H1 (cell line): ENCODE measurements around the gene ZC3H12C. TPM values are rescaled to one million over a fixed set of nuclear protein-coding genes. Genes with fewer than 3 reads are reported as not detected.

ENCODE experiments used
- CTCF ChIA-PET: fragments of 300-600 bp; sonication (Branson Sonifier 250); formaldehyde crosslinking; loops from one replicate; lab custom pipeline; 2021; ENCODE audit not compliant: partially characterized antibody; lab: Charles Lee
- POLR2A ChIA-PET: fragments of 300-600 bp; sonication (Branson Sonifier 250); formaldehyde crosslinking; loops from one replicate; lab custom pipeline; 2021; ENCODE audit warnings: inconsistent platforms; ENCODE audit not compliant: partially characterized antibody; lab: Charles Lee
- DNase-seq, 2 experiments: peaks; one replicate each; pipeline versions ENCODE4 v3.0.0 to v3.0.0-alpha.2; 2010 to 2022; ENCODE audit warnings: low spot score in 2 of 2, low read depth in 1 of 2, mixed read lengths in 1 of 2
- FAIRE-seq: peaks from 2 replicates; lab custom pipeline; 2011; peaks lifted over from hg19 to GRCh38; lab: Jason Lieb, UNC
- H2AFZ ChIP-seq: 2 replicates; pipeline ENCODE4 v1.8.1; 2012; ENCODE audit warnings: low read length, inconsistent platforms
- H2AK5ac ChIP-seq: 2 replicates; pipeline ENCODE4 v1.6.1; 2013; ENCODE audit warnings: low read depth, low read length
- H2BK120ac ChIP-seq: replicated peaks from 2 replicates; pipeline ENCODE3; 2013; ENCODE audit warnings: low read depth, low read length, inconsistent platforms
- H2BK12ac ChIP-seq: 2 replicates; pipeline ENCODE4 v1.6.1; 2013; ENCODE audit warnings: low read depth, low read length
- H2BK15ac ChIP-seq: 2 replicates; pipeline ENCODE4 v1.6.1; 2013; ENCODE audit warnings: low read length
- H2BK20ac ChIP-seq: 2 replicates; pipeline ENCODE4 v1.6.1; 2013; ENCODE audit warnings: low read length
- H2BK5ac ChIP-seq: 2 replicates; pipeline ENCODE4 v1.6.1; 2013; ENCODE audit warnings: low read depth, low read length
- H3K14ac ChIP-seq: 2 replicates; pipeline ENCODE4 v1.6.1; 2013; ENCODE audit warnings: inconsistent platforms; ENCODE audit not compliant: insufficient read length
- H3K18ac ChIP-seq: 2 replicates; pipeline ENCODE4 v1.6.1; 2013; ENCODE audit warnings: low read length; ENCODE audit errors: extremely low read depth
- H3K23ac ChIP-seq: 2 replicates; pipeline ENCODE4 v1.6.1; 2013; ENCODE audit warnings: inconsistent platforms; ENCODE audit not compliant: insufficient read length
- H3K23me2 ChIP-seq: 2 replicates; pipeline ENCODE4 v1.6.1; 2013; ENCODE audit warnings: low read depth, low read length
- H3K27ac ChIP-seq: 2 replicates; pipeline ENCODE4 v1.6.1; 2011; ENCODE audit warnings: low read depth, low read length, inconsistent platforms
- H3K27me3 ChIP-seq, 4 experiments: replicated peaks in 1 of 4; 1 replicate in 1 of 4; 2 replicates in 3 of 4; pipeline versions ENCODE4 v1.6.1 to v1.8.1; 2011 to 2013; ENCODE audit warnings: low read length in 3 of 4, mild to moderate bottlenecking in 3 of 4, inconsistent platforms in 2 of 4, mixed read lengths in 2 of 4, moderate library complexity in 1 of 4; ENCODE audit not compliant: control insufficient read depth in 3 of 4, insufficient read depth in 3 of 4; ENCODE audit errors: extremely low read depth in 1 of 4
- H3K36me3 ChIP-seq, 4 experiments: 2 replicates each; pipeline versions ENCODE4 v1.6.1 to v1.8.1; 2011 to 2013; ENCODE audit warnings: mild to moderate bottlenecking in 4 of 4, low read length in 3 of 4, moderate library complexity in 2 of 4, control low read depth in 1 of 4, inconsistent platforms in 1 of 4; ENCODE audit not compliant: insufficient read depth in 4 of 4, control insufficient read depth in 2 of 4
- H3K4ac ChIP-seq: replicated peaks from 2 replicates; pipeline ENCODE3; 2013; ENCODE audit warnings: low read length, low read depth, mixed read lengths, inconsistent platforms; ENCODE audit not compliant: insufficient read length
- H3K4me1 ChIP-seq, 4 experiments: replicated peaks in 1 of 4; 1 replicate in 1 of 4; 2 replicates in 3 of 4; pipeline versions ENCODE4 v1.6.1 to v1.8.1; 2011 to 2013; ENCODE audit warnings: low read length in 3 of 4, inconsistent platforms in 2 of 4, mixed read lengths in 1 of 4; ENCODE audit not compliant: insufficient read depth in 4 of 4, control insufficient read depth in 3 of 4
- H3K4me2 ChIP-seq, 2 experiments: 2 replicates each; pipeline versions ENCODE4 v1.6.1 to v1.8.1; 2011 to 2013; ENCODE audit warnings: low read depth in 2 of 2, low read length in 2 of 2, control low read depth in 1 of 2, inconsistent platforms in 1 of 2, mild to moderate bottlenecking in 1 of 2; ENCODE audit not compliant: insufficient read depth in 1 of 2
- H3K4me3 ChIP-seq, 4 experiments: fragments of 200-600, 300-600 bp in 1 of 4; sonication (generic), shearing (Covaris generic), sonication (Bioruptor Twin) in 1 of 4; 2 replicates each; pipeline versions ENCODE4 v1.5.1 to v1.8.1; 2011 to 2016; ENCODE audit warnings: low read length in 4 of 4, low read depth in 3 of 4, control low read depth in 2 of 4, inconsistent platforms in 2 of 4, mild to moderate bottlenecking in 2 of 4, mixed read lengths in 1 of 4, moderate library complexity in 1 of 4; ENCODE audit not compliant: insufficient read depth in 2 of 4; ENCODE audit errors: extremely low read depth in 1 of 4
- H3K56ac ChIP-seq: replicated peaks from 2 replicates; pipeline ENCODE3; 2013; ENCODE audit warnings: low read depth, mild to moderate bottlenecking, mixed read lengths, low read length, inconsistent platforms; ENCODE audit not compliant: insufficient read length
- H3K79me1 ChIP-seq: 2 replicates; pipeline ENCODE4 v1.6.1; 2013; ENCODE audit warnings: low read depth, low read length, control low read depth
- H3K79me2 ChIP-seq, 2 experiments: 2 replicates each; pipeline versions ENCODE4 v1.6.1 to v1.8.1; 2012 to 2013; ENCODE audit warnings: low read length in 2 of 2, mild to moderate bottlenecking in 2 of 2, inconsistent platforms in 1 of 2; ENCODE audit not compliant: insufficient read depth in 2 of 2, control insufficient read depth in 1 of 2
- H3K9ac ChIP-seq, 4 experiments: replicated peaks in 1 of 4; 1 replicate in 1 of 4; 2 replicates in 3 of 4; pipeline versions ENCODE4 v1.6.1 to v1.8.1; 2011 to 2013; ENCODE audit warnings: low read depth in 3 of 4, low read length in 3 of 4, control low read depth in 2 of 4, mild to moderate bottlenecking in 2 of 4, moderate library complexity in 2 of 4, inconsistent platforms in 1 of 4; ENCODE audit errors: extremely low read depth in 1 of 4
- H3K9me3 ChIP-seq, 2 experiments: 2 replicates each; pipeline versions ENCODE4 v1.6.1 to v1.8.1; 2012 to 2013; ENCODE audit warnings: mild to moderate bottlenecking in 2 of 2, moderate library complexity in 2 of 2, control low read depth in 1 of 2, inconsistent platforms in 1 of 2, low read depth in 1 of 2, low read length in 1 of 2, mixed read lengths in 1 of 2; ENCODE audit not compliant: insufficient read depth in 2 of 2
- H4K20me1 ChIP-seq, 2 experiments: replicated peaks in 1 of 2; 2 replicates each; pipeline versions ENCODE3 to v1.8.1; 2011 to 2013; ENCODE audit warnings: inconsistent platforms in 2 of 2, low read length in 2 of 2, mild to moderate bottlenecking in 1 of 2; ENCODE audit not compliant: insufficient read depth in 2 of 2, control insufficient read depth in 1 of 2
- H4K5ac ChIP-seq: 2 replicates; pipeline ENCODE4 v1.6.1; 2013; ENCODE audit warnings: low read length, low read depth, mixed read lengths, inconsistent platforms; ENCODE audit not compliant: insufficient read length
- H4K8ac ChIP-seq: 2 replicates; pipeline ENCODE4 v1.8.0; 2013; ENCODE audit warnings: mild to moderate bottlenecking, moderate library complexity, low read length, inconsistent platforms; ENCODE audit not compliant: insufficient read depth; ENCODE audit errors: extremely low read depth
- H4K91ac ChIP-seq: replicated peaks from 2 replicates; pipeline ENCODE3; 2013; ENCODE audit warnings: low read length, mixed read lengths, inconsistent platforms; ENCODE audit not compliant: insufficient read length
- CHD1 ChIP-seq: IDR thresholded peaks from 2 replicates; pipeline ENCODE4 v1.6.1; 2012; ENCODE audit warnings: low read depth, low read length, improper control_type of control experiment
- CREB1 ChIP-seq: IDR thresholded peaks from 2 replicates; pipeline ENCODE4 v1.6.1; 2012; ENCODE audit warnings: inconsistent platforms
- JUN ChIP-seq: IDR thresholded peaks from 2 replicates; pipeline ENCODE4 v1.6.1; 2011; ENCODE audit warnings: low read depth, mild to moderate bottlenecking, improper control_type of control experiment, low read length
- SIN3A ChIP-seq, 2 experiments: IDR thresholded peaks in 1 of 2; conservative IDR thresholded peaks in 1 of 2; 2 replicates each; pipeline ENCODE4 v1.6.1; 2011 to 2012; ENCODE audit warnings: low read length in 2 of 2, improper control_type of control experiment in 1 of 2, low read depth in 1 of 2, mild to moderate bottlenecking in 1 of 2
- WGBS, 2 experiments: shearing (Covaris generic) in 1 of 2; methylation state at CpG; one replicate each; pipeline versions ENCODE4 v1.1.6 to v1.1.7; 2013 to 2015; ENCODE audit warnings: low lambda C conversion rate in 2 of 2, mixed read lengths in 2 of 2, inconsistent platforms in 1 of 2, low coverage in 1 of 2, missing lambda C conversion rate in 1 of 2; ENCODE audit not compliant: insufficient replicate concordance in 2 of 2, insufficient coverage in 1 of 2, insufficient read length in 1 of 2; ENCODE audit errors: extremely low coverage in 1 of 2, missing lambda C conversion rate in 1 of 2; 5-methylcytosine and 5-hydroxymethylcytosine counted together
- polyA plus RNA-seq, 7 experiments: library from polyadenylated mRNA; depleted of rRNA in 3 of 7; stranded (reverse) in 5 of 7; unstranded in 2 of 7; fragments of >200 nt in 5 of 7; fragments of 200-250 nt in 2 of 7; gene quantifications; 1 replicate in 5 of 7; 2 replicates in 1 of 7; 4 replicates in 1 of 7; pipeline versions ENCODE4 v1.2.1 to v1.2.3, GENCODE V29; 2011 to 2013; ENCODE audit warnings: missing spikeins in 2 of 7, mixed read lengths in 2 of 7
- total RNA-seq: library from RNA; stranded (reverse); fragmentation: NEBNext Ultra II Directional; extraction: Animal tissue kit (Norgen Biotek cat#: 25700); gene quantifications from 2 replicates; pipeline ENCODE4 v1.2.1, GENCODE V29; 2021

Gene ZC3H12C
- total and polyA plus RNA-seq, 2 of the 8 experiments (the other 6 are each of a cell fraction or from before 2014, with no cell fraction given): 2.0 to 2.7 TPM

DNA sequence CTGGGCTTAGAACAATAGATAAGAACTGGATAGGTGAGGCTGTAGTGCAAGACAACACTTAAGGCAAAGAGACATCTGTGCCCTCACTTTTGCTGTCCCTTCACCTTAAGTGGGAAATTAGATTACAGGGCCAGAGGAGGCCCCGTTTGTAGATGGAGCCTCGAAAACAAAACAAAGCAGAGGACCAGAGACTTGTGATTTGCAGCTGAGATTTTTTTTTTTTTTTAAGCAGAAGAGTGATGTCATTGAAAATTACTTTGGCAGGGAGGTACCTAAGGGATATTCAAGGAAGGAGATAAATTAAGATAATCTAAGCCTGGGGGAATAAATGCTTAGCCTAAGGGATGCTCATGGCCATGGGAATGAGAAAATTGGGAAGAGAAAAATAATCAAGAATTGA is 31.4 kb downstream of the ZC3H12C start:
- Histone ChIP-seq H2BK120ac (no peak overlapping the region), H3K9ac (no peak overlapping the region), H3K4ac (no peak overlapping the region), H2AFZ (no peak overlapping the region), H4K5ac (no peak overlapping the region), H2BK15ac (no peak overlapping the region), H3K4me3 (no peak overlapping the region), H2AK5ac (no peak overlapping the region), H3K79me2 (no peaks in the 10 kb centered on the region; a peak in 1 of 4 replicates), H3K4me2 (no peak overlapping the region), H3K79me1 (no peaks in the 10 kb centered on the region), H2BK12ac (no peak overlapping the region), H3K18ac (no peak overlapping the region), H3K56ac (no peak overlapping the region), H3K9me3 (no peaks in the 10 kb centered on the region), H4K8ac (no peak overlapping the region), H3K27ac (no peak overlapping the region), H2BK5ac (no peak overlapping the region), H3K23me2 (no peaks in the 10 kb centered on the region), H3K23ac (no peak overlapping the region), H3K27me3 (no peaks in the 10 kb centered on the region), H4K91ac (no peak overlapping the region), H3K36me3 (no peaks in the 10 kb centered on the region), H2BK20ac (no peak overlapping the region), H3K14ac (no peak overlapping the region), H4K20me1 (no peaks in the 10 kb centered on the region), H3K4me1 (peaks cover 0 to 3% (median 0%) of the 10 kb centered on the region in 4 experiments; a peak in 1 of 7 replicates)
- 67% methylated on average over 2 of the region's 2 CpGs; no CpG with 5 or more reads in 1 of the 2 experiments for WGBS, 2 experiments
- DNase-seq: no peak
- TF ChIP-seq JUN (no peak), CHD1 (no peak), SIN3A (conservative IDR thresholded peaks at IDR 0.05 in 1 of 2, IDR thresholded peaks at IDR 0.05 in 1 of 2; ENCODE audit: low read depth in 1 of 2, low read length in 2 of 2) (no peak), CREB1 (no peak)
- FAIRE-seq: no peak
- ChIA-PET CTCF (interaction anchor here (0.5 to 0.7 kb wide), 2 partner anchors 9 to 1480 kb away, joined by 3 to 4 read pairs; no protein-coding TSS in a partner anchor), POLR2A (interaction anchor here (0.6 kb wide), 1 partner anchor 376 kb away, joined by 3 read pairs; no protein-coding TSS in a partner anchor)
